22Rv1 (cell line): ENCODE data around the gene TMEM217.

ENCODE experiments used
- H3K27ac ChIP-seq: fragments of 450-650 bp; 2 replicates; pipeline ENCODE4 v1.5.1; 2017
- ZFX ChIP-seq: fragments of 450-650 bp; IDR thresholded peaks from 2 replicates; pipeline ENCODE4 v1.6.1; 2017; ENCODE audit warnings: antibody characterized with exemption, borderline replicate concordance
- TF ChIP-seq, protein P1 (sequence below): fragments of 450-650 bp; IDR thresholded peaks from 2 replicates; pipeline ENCODE4 v1.5.1; 2017; ENCODE audit warnings: mild to moderate bottlenecking

The TMEM217 gene

DNA sequence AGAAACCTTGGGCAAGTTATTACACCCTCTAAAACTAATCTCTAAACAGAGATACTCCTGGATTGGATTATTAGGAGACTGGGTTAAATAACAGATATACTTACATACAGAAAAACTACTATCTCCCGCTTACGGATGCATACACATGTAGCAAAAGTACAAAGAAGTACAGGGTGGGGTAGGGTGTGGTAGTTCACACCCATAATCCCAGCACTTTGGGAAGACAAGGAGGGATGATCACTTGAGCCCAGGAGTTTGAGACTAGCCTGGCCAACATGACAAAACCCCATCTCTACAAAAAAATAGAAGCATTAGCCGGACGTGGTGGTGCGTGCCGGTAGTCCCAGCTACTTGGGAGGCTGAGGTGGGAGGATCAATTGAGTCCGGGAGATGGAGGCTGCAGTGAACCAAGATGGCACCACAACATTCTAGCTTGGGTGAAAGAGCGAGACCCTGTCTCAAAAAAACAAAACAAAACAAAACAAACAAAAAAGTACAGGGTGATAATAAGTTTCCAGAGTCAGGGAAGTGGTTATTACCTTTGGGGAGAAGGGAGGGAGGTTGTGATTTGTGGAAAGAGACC lies 79.9 kb downstream of the TMEM217 start:
- no peak for TF ChIP-seq ZFX
- TF ChIP-seq, protein P1, sequence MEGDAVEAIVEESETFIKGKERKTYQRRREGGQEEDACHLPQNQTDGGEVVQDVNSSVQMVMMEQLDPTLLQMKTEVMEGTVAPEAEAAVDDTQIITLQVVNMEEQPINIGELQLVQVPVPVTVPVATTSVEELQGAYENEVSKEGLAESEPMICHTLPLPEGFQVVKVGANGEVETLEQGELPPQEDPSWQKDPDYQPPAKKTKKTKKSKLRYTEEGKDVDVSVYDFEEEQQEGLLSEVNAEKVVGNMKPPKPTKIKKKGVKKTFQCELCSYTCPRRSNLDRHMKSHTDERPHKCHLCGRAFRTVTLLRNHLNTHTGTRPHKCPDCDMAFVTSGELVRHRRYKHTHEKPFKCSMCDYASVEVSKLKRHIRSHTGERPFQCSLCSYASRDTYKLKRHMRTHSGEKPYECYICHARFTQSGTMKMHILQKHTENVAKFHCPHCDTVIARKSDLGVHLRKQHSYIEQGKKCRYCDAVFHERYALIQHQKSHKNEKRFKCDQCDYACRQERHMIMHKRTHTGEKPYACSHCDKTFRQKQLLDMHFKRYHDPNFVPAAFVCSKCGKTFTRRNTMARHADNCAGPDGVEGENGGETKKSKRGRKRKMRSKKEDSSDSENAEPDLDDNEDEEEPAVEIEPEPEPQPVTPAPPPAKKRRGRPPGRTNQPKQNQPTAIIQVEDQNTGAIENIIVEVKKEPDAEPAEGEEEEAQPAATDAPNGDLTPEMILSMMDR: no peak
- no peak overlapping the region for H3K27ac ChIP-seq

DNA sequence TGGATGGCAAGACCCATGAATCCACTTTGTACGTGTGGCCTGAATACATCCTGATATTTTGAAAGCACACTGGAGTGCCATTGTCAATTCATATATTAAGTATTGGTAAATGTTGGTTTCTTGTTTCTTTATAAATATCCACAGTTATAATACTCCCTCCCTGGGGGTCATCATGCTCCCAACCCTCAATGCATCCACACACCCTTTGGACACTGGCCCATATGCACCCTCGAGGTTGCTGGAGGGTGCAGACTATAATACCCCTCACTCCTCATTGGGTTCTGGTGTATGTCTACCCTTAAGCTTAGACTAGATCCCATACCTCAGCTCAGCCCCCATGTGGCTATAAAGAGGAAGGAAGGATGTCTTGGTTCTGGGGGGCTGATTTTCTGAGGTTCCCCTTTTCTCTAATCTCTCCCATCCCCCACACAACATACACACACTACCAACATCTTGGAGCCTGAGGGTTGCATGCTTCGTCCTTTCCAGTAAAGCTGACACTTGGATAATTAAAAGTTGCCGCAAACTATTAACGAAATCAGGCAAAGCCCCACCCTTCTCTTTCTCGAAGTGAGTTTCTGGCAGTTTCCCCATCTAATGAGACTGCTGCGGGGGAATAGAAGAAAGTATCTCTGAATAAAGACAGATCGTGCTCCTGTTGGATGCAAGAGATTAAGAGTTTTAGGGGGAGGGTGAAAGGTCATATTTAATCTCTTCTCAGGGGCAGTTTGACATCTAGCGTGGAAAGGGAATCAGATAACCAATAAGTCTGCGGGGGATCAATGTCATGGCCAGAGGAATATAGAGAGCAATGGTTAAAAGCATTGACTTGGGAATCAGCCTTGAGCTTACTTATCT lies 80.6 kb downstream of the TMEM217 start:
- no peak overlapping the region for H3K27ac ChIP-seq
- TF ChIP-seq, protein P1: no peak
- no peak for TF ChIP-seq ZFX

DNA sequence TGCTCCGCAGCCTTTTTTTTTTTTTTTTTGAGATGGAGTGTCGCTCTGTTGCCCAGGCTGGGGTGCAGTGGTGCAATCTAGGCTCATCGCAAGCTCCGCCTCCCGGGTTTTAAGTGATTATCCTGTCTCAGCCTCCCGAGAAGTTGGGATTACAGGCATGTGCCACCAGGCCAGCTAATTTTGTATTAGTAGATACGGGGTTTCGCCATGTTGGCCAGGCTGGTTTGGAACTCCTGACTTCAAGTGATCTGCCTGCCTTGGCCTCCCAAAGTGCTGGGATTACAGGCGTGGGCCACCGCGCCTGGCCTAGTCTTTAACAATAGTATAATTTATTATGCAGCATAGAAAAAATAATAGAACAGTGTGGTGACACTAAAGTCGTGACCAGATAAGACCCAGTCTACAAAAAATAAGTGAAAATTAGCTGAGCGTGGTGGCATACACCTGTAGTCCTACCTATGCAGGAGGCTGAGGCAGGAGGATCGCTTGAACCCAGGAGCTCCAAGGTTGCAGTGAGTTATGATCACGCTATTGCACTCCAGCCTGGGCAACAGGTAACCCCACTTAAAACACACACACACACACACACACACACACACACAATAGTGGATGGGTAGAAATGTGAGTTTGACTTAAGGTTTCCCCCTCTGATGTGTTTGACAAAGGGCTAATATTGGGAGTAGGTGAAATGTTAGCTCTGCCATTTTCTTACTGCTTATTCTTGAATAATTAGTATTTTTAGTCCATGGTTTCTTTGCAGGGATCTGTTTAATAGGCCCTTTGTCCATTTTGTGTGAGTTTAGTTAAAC lies 81.5 kb downstream of the TMEM217 start:
- H3K27ac ChIP-seq: no peak overlapping the region
- no peak for TF ChIP-seq ZFX
- TF ChIP-seq, protein P1: no peak

DNA sequence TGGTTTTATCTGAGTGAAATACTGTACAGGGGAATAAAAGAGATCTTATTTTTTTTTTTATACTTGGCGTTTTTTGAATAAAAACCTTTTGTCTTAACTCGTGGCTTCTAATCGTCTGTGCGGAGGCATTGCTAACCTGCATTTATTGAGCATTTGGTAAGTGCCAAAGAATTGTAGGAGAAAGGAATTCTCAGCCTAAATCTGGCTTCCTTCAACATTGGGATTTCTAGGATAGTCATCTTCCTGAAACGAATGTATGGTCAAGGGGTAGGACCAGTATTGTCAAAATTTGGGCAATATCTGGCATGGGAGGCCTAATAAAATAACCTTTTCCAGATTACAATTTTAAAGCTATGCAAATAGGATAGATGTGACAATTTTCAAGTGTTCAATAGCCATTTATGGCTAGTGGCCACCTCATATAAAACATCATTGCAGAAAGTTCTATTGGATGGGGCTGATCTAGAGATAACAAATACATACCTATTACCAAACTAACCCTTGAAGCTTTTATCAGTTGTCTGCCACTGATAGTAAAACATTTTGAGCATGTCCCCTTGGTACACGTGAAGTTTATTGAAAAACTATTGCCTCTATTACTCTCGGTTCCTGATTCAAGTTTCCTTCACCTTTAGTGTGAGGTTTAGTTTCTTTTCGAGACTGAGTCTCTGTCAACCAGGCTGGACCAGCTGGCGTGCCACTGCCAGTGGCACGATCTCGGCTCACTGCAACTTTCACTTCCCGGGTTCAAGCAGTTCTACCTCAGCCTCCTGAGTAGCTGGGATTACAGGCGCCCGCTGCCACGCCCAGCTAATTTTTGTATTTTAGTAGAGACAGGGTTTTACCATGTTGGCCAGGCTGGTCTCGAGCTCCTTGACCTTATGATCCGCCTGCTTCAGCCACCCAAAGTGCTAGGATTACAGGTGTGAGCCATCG lies 82.3 kb downstream of the TMEM217 start:
- TF ChIP-seq, protein P1: no peak
- no peak for TF ChIP-seq ZFX
- no peak overlapping the region for H3K27ac ChIP-seq

DNA sequence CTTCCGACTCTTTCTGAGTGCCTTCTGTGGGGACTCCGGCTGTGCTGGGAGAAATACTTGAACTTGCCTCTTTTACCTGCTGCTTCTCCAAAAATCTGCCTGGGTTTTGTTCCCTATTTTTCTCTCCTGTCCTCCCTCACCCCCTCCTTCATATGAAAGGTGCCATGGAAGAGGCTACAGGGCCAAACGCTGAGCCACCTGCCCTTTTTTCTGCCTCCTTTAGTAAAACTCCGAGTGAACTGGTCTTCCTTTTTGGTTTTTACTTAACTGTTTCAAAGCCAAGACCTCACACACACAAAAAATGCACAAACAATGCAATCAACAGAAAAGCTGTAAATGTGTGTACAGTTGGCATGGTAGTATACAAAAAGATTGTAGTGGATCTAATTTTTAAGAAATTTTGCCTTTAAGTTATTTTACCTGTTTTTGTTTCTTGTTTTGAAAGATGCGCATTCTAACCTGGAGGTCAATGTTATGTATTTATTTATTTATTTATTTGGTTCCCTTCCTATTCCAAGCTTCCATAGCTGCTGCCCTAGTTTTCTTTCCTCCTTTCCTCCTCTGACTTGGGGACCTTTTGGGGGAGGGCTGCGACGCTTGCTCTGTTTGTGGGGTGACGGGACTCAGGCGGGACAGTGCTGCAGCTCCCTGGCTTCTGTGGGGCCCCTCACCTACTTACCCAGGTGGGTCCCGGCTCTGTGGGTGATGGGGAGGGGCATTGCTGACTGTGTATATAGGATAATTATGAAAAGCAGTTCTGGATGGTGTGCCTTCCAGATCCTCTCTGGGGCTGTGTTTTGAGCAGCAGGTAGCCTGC lies 83.2 kb downstream of the TMEM217 start:
- no peak overlapping the region for H3K27ac ChIP-seq

More for the DNA sequence above, 83.2 kb downstream of the TMEM217 start:
- TF ChIP-seq, protein P1: no peak
- TF ChIP-seq ZFX: no peak
